OCI-LY7 (cell line): ENCODE data around the gene RNF207.

Experiments
- EZH2phosphoT487 ChIP-seq: fragments of 200-600 bp; sonication (generic); IDR thresholded peaks from 2 replicates; pipeline ENCODE4 v1.6.1; 2018; ENCODE audit warnings: low read depth, borderline replicate concordance, mild to moderate bottlenecking, mixed run types, antibody characterized with exemption, low read length, moderate library complexity, mixed read lengths
- TF ChIP-seq, protein P1 (sequence below): fragments of 200-600 bp; sonication (generic); conservative IDR thresholded peaks from 2 replicates; pipeline ENCODE4 v1.5.1; 2014; ENCODE audit warnings: mild to moderate bottlenecking, antibody characterized with exemption, low read length, moderate library complexity, mixed read lengths

- TF ChIP-seq, protein P1, sequence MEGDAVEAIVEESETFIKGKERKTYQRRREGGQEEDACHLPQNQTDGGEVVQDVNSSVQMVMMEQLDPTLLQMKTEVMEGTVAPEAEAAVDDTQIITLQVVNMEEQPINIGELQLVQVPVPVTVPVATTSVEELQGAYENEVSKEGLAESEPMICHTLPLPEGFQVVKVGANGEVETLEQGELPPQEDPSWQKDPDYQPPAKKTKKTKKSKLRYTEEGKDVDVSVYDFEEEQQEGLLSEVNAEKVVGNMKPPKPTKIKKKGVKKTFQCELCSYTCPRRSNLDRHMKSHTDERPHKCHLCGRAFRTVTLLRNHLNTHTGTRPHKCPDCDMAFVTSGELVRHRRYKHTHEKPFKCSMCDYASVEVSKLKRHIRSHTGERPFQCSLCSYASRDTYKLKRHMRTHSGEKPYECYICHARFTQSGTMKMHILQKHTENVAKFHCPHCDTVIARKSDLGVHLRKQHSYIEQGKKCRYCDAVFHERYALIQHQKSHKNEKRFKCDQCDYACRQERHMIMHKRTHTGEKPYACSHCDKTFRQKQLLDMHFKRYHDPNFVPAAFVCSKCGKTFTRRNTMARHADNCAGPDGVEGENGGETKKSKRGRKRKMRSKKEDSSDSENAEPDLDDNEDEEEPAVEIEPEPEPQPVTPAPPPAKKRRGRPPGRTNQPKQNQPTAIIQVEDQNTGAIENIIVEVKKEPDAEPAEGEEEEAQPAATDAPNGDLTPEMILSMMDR = no peak
- TF ChIP-seq EZH2phosphoT487 = no peak
Measured at GRCh38 chr1:6157132-6157527, 48.8 kb upstream of the RNF207 start.
